Right cardiac atrium (tissue), 5 donors: ENCODE results near the gene TAGLN3. TPM values are rescaled to one million over a fixed set of nuclear protein-coding genes. Genes with fewer than 3 reads are reported as not detected.

Source experiments
- ATAC-seq, 2 donors: fragments of 200-7000 bp; cut with Tn5 transposase; one replicate each; pipeline versions ENCODE4 v1.8.0 to v1.9.1; 2020; ENCODE audit warnings: moderate library complexity in 2 of 2, mild to moderate bottlenecking in 1 of 2
- DNase-seq, 3 donors: peaks; one replicate each; pipeline ENCODE4 v3.0.0-alpha.2; 2020
- H3K27ac ChIP-seq: one replicate; pipeline ENCODE4 v1.5.1; 2013; ENCODE audit warnings: mild to moderate bottlenecking, low read length, control low read depth, moderate library complexity
- H3K27me3 ChIP-seq: one replicate; pipeline ENCODE4 v1.6.1; 2013; ENCODE audit not compliant: control insufficient read depth, insufficient read depth
- H3K4me1 ChIP-seq: one replicate; pipeline ENCODE4 v1.6.1; 2013; ENCODE audit warnings: low read length; ENCODE audit not compliant: control insufficient read depth, insufficient read depth
- H3K4me3 ChIP-seq: one replicate; pipeline ENCODE4 v1.5.1; 2013; ENCODE audit warnings: low read length, control low read depth
- H3K9me3 ChIP-seq: one replicate; pipeline ENCODE4 v1.6.1; 2013; ENCODE audit warnings: low read length; ENCODE audit not compliant: control insufficient read depth
- WGBS: extraction: QIAGEN DNeasy Blood & Tissue Kit; methylation state at CpG from one replicate; pipeline ENCODE4 v1.1.7; 2013; 5-methylcytosine and 5-hydroxymethylcytosine counted together
- intact Hi-C, 4 donors: fragments of 100-400 bp; cut with DNase I; formaldehyde crosslinking; loops; one replicate each; pipeline versions ENCODE4 v1.11.0 to v1.14.0; 2022 to 2023
- long read RNA-seq, 4 donors: library from polyadenylated mRNA; unstranded; transcript quantifications; one replicate each; pipeline ENCODE4 v2.0.0, GENCODE V29; 2020 to 2021
- polyA plus RNA-seq: library from polyadenylated mRNA; stranded (reverse); fragments of 200-250 nt; gene quantifications from one replicate; pipeline ENCODE4 v1.2.3, GENCODE V29; 2013
- total RNA-seq, 4 donors: library from RNA; stranded (reverse); fragmentation: NEBNext Ultra II Directional; extraction: Animal tissue kit (Norgen Biotek cat#: 25700); gene quantifications; one replicate each; pipeline ENCODE4 v1.2.1, GENCODE V29; 2021
- donor health status: healthy with polysubstance abuse.
- donor health status: DM: no; HTN: yes; CAD: no.
- donor health status: DM: no; HTN: no; CAD: no.
- donor health status: DM: no; HTN: yes; CAD: no; lungs with severe emphysema.
- donor health status: DM: yes; HTN: yes; CAD: no.

The TAGLN3 gene
- under 1 TPM in 3 of 4 donors, not detected in 1; 0.28 to 0.74 (median 0.53) TPM for total RNA-seq
- polyA plus RNA-seq: 0.52 TPM
- long read RNA-seq, donor 1: 0 reads
- long read RNA-seq, donor 2, partial matches to known transcripts: 1 of 1 reads
- long read RNA-seq, donor 2, other reads (novel, unspliced or antisense): 0 of 1 reads
- long read RNA-seq, donor 3, partial matches to known transcripts: 0 of 1 reads
- long read RNA-seq, donor 3, other reads (novel, unspliced or antisense): 0 of 1 reads
- long read RNA-seq, donor 4: 0 reads

DNA sequence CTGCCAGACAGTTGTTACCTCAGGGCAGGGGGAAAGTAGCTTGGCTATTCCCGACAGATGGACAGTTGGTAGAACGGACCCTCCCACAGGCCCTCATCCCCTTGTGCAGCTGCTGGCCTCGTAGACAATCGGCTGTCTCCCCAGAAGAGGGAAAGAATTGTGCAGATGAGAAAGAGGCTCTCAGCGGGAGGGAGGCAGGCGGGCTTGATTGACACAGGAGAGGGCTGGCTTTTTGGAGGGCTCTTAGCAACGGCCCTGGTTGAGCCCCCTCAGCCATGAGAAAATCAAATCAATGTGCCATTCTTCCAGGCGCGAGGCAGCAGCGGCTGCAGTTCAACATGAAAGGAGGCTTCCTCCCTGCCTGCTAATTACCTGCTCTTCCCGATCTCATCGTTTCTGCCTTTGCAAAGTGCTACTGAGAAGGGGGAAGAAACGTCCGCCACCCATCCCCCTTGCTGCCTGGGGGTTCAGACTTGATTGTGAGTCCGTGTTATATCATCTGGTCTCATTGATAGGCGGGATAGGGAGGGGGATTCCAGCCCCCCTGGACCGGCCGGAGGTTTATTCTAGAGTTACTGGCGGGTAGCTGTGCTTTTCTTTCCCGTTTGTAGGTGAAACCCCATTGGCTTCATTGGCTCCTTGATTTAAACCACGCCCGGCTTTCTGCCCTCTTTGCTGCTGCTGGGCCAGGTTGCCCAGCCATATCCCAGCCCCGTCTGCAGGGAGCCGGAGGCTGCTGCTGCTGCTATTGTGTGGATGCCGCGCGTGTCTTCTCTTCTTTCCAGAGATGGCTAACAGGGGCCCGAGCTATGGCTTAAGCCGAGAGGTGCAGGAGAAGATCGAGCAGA, at the start of gene TAGLN3:
TAGLN3 (plus strand) TSS at position 287 of the 848 bp plus-strand sequence; CDS start at position 788, 501 bp downstream.
- Histone ChIP-seq H3K27ac (no peak within 1 kb of the TSS), H3K9me3 (no peaks in the 10 kb centered on the region), H3K4me3 (peak within 1 kb of the TSS; percentile 28), H3K4me1 (peaks cover 3% of the 10 kb centered on the region), H3K27me3 (no peaks in the 10 kb centered on the region)
- WGBS: 6% methylated on average over 30 of the region's 30 CpGs
- DNase-seq (peak in 1 of 3 donors; percentile 49), ATAC-seq (peak; percentile 59 to 67)
- intact Hi-C loops: loop anchor here in 1 of 4 donors (5.0 kb wide), 1 partner anchor 43 kb away; no protein-coding TSS in a partner anchor

DNA sequence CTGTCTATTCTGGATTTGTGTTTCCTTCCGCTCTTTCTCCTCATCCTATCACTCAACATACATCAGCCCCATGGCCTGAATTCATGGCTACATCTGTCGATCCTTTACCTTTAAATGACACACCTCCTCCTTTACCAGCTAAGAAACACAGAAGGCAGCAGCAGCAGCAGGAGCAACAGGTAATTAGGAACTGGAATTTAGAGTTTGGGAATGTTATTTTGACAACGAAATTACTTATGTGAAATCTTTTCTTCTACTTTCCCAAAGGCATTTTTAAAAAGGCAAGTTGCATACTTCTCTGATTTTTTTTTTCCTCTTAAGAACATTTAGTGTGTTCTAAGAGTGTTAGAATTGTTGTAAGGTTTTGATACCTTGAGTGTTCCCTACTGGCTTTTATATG, 49.0 kb upstream of the TAGLN3 start:
- Histone ChIP-seq H3K27me3 (no peaks in the 10 kb centered on the region), H3K4me3 (no peak overlapping the region), H3K9me3 (no peaks in the 10 kb centered on the region), H3K27ac (no peak overlapping the region), H3K4me1 (peaks cover 4% of the 10 kb centered on the region)
- ATAC-seq: no peak
- no peak for DNase-seq
- WGBS: 88% methylated on average over 3 of the region's 3 CpGs
- intact Hi-C loops: no loop called here

DNA sequence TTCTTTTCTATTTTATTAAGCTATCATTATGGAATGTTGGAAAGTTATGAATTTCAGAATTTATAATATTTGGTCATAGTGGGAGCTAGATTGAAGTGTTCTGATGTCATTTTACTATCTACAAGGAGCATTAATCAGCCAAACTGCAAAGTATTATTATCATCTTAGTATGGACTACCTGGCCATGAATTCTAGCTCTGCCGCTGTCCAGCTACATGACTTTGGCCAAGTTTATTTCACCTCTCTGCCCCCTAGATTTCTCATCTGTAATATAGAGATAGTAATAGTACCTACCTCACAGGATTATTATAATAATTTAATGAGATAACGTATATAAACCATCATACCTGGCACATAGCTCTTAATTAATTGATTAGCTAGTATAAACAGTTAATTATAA, 47.7 kb upstream of the TAGLN3 start:
- H3K27me3 ChIP-seq: no peaks in the 10 kb centered on the region
- no peak overlapping the region for H3K27ac ChIP-seq
- no peak overlapping the region for H3K4me3 ChIP-seq
- H3K4me1 ChIP-seq: peaks cover 4% of the 10 kb centered on the region
- intact Hi-C loops: no loop called here
- H3K9me3 ChIP-seq: no peaks in the 10 kb centered on the region
- WGBS: 89% methylated on average over 2 of the region's 2 CpGs
- no peak for ATAC-seq
- no peak for DNase-seq

DNA sequence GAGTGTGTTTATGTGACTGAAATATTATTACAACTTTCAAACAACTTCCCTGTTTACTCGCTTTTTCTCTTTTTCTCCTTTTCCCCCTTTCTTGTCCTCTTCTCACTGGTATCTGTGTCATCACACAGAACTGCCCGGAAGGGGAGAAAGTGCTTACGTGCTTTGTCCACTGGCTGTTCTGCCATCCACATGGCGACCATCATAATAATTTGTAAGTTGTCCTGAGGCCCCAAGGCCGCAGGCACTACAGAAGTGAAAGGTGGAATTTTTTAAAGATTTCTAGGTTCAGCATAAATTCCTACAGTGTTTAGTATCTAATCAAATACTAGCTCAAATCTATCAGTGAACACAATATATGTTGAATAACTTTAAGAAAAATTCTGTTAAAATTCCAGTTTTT, 46.6 kb upstream of the TAGLN3 start:
- Histone ChIP-seq H3K27me3 (no peaks in the 10 kb centered on the region), H3K4me3 (no peak overlapping the region), H3K27ac (no peak overlapping the region), H3K4me1 (peaks cover 1% of the 10 kb centered on the region), H3K9me3 (no peaks in the 10 kb centered on the region)
- intact Hi-C loops: no loop called here
- ATAC-seq (no peak), DNase-seq (no peak)
- WGBS: 95% methylated on average over 5 of the region's 5 CpGs

DNA sequence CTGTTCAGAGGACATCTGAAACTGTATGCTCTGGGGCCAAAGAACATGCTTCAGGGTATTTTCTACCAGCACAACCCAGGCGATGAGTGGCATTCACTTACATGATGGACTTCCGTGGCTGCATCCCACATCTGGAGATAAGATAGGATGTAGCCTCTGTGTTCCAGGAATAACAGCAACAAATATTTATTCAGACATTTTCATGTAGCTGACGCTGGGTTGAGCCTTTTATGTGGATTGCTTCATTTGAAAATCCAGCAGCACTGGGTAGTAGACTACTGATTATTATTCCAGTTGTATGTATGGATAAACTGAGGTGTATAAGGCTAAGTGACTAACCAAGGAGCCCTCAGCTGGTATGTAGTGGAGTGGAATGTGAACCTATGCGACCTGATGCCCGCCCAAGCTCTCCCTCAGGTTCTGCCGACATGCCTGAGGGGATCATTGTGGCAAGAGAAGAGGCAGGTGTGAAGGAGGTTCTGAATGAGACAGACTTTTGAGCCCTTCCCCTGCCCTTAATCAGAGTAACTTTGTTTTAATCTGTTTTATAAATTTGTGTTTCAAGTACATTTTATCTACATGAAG, 45.8 kb upstream of the TAGLN3 start:
- intact Hi-C loops: no loop called here
- H3K4me3 ChIP-seq: no peak overlapping the region
- 61% methylated on average over 6 of the region's 6 CpGs for WGBS
- no peaks in the 10 kb centered on the region for H3K27me3 ChIP-seq
- no peak for DNase-seq
- ATAC-seq: no peak
- no peaks in the 10 kb centered on the region for H3K9me3 ChIP-seq
- no peak overlapping the region for H3K27ac ChIP-seq
- peaks cover 1% of the 10 kb centered on the region for H3K4me1 ChIP-seq

DNA sequence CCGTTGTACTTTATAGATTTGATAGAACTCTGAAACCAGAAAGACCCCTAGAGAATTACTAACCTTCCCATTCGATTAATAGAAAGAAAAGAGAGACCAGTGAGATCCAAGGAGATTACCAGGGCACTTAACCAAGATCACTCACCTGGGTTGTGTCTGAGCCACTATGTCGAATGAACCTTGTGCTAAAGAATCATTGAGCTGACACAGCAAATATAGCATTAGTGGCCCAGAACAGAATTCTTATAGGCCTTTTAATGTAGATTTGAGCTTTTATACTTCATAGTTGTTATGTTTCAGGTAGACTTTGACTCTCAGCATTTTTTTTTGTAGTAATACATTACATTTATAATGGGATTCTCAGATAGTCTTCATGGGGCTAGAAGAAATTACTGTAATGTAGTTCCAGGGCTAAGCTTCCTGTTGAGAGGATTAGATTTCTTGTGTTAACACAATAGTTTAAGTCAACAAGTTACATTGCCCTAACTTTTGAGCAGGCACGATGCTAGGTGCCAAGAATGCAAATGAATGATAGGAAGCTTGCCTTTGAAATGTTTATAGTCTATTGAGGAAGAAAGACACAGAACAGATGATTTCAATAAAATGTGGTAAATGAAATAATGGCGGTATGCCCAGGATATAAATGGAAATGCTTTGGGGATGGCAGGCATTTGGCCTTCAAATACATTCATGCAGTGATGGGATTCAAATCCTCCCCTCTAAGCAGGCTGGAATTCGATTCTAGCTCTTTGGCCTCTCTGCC, 44.3 kb upstream of the TAGLN3 start:
- ATAC-seq (no peak), DNase-seq (no peak)
- Histone ChIP-seq H3K4me1 (peaks cover 1% of the 10 kb centered on the region), H3K4me3 (no peak overlapping the region), H3K9me3 (no peaks in the 10 kb centered on the region), H3K27me3 (no peaks in the 10 kb centered on the region), H3K27ac (no peak overlapping the region)
- WGBS: 59% methylated on average over 6 of the region's 6 CpGs
- intact Hi-C loops: no loop called here

DNA sequence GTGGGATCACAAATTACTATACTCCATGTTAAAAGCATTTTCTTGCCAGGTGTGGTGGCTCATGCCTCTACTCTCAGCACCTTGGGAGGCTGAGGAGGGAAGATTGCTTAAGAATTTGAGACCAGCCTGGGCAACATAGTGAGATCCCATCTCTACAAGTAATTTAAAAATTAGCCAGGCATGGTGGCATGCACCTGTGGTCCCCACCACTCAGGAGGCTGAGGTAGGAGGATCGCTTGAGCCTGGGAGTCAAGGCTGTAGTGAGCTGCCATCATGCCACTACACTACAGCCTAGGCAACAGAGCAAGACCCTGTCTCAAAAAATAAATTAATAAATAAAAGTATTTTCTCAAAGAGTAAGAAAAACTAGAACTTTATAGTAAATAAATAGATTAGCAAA, 42.8 kb upstream of the TAGLN3 start:
- ATAC-seq (no peak), DNase-seq (no peak)
- 100% methylated on average over 1 of the region's 1 CpG for WGBS
- H3K27ac ChIP-seq: no peak overlapping the region
- H3K4me1 ChIP-seq: peaks cover 1% of the 10 kb centered on the region
- no peaks in the 10 kb centered on the region for H3K9me3 ChIP-seq
- intact Hi-C loops: no loop called here
- no peak overlapping the region for H3K4me3 ChIP-seq
- H3K27me3 ChIP-seq: no peaks in the 10 kb centered on the region

DNA sequence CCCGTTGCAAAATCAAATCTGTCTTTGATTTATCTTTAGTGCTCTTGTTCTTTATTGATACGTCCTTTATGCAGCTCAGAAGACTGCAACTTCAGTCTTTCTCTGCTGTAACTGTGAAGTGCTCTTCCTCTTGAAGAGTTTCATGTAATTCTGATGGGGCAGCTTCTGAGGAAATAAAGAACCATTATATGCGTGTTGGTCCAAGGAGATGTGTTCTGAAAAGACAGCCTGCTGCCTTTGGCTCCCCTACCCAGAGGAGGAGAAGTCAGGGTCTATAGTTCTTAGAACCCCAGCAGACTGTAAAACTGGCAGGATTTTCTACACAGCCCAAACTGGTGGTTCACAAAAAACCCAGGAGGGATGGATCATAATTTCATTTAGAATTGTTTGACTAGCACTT, 42.3 kb upstream of the TAGLN3 start:
- 84% methylated on average over 3 of the region's 3 CpGs for WGBS
- H3K4me1 ChIP-seq: peaks cover 1% of the 10 kb centered on the region
- no peak for ATAC-seq
- intact Hi-C loops: no loop called here
- no peaks in the 10 kb centered on the region for H3K27me3 ChIP-seq
- H3K27ac ChIP-seq: no peak overlapping the region
- no peaks in the 10 kb centered on the region for H3K9me3 ChIP-seq
- DNase-seq: no peak
- H3K4me3 ChIP-seq: no peak overlapping the region

DNA sequence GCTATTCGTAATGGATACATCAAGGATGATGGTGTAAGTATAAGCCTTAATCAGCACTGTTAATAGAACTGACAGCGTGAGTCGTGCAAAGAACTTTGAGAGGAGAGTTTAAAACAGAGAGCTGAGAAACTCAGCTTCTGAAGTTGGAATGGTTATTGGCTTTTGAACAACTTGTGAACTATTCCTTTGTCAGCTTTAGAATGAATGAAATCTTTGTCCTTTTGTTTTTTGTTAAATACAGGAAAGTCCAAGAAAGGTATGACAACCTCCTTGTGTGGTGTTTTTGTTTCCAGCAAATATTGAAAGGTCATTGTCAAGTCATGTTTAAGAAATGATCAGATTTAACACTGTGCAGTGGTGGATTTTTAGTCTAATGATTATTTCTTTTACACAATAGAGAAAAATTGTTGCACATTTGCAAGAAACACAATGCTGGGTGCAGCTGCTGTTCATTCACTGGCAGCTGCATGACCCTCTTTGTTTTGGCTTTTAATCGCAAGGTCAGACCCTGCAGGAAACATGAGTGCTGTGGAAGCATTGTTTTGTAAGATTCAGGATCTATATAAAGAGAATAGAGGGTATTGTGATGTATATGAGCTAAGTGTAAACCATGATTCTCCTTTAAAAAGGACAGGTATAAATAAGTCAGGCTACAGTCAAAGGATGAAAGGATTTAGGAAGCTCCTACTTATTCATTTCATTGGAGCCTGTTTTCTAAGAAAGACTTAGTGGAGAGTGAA, 41.6 kb upstream of the TAGLN3 start:
- H3K4me3 ChIP-seq: no peak overlapping the region
- no peaks in the 10 kb centered on the region for H3K9me3 ChIP-seq
- no peak for DNase-seq
- no peak for ATAC-seq
- H3K27ac ChIP-seq: no peak overlapping the region
- intact Hi-C loops: no loop called here
- WGBS: 70% methylated on average over 4 of the region's 4 CpGs
- peaks cover 1% of the 10 kb centered on the region for H3K4me1 ChIP-seq
- H3K27me3 ChIP-seq: no peaks in the 10 kb centered on the region

DNA sequence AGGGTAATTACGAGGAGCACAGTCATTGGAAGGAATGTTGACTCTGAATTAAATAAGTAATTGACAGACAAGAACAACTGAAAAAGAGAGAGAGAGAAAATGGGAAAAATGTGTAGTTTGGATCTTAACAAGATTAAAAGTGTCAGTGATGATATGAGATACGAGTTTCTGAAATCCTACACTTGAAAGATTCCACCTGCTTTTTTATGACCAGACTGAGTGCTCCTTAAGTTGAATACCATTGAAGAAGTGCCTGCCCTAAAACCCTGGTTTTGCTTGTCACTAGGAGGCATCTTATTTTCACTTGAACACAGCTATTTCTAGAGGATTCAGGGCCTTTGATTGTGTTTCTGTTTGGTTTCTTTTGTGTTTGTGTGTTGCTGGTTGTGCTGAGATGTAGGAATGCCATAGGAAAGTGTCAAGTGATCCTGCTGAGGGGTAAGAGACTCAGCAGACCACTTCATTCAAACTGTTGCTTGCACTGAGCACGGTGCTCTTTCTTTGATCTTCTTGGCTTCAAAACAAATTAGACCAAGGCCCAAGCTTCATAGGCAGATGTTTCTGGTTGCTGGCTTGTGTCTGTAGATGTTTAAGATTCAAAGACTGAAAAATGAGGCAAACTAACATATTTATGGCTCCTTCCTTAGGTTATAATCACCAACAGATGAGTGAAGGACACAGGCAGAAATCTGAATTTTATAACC, 37.1 kb upstream of the TAGLN3 start:
- no peak for DNase-seq
- Histone ChIP-seq H3K4me1 (no peaks in the 10 kb centered on the region), H3K9me3 (no peaks in the 10 kb centered on the region), H3K27ac (no peak overlapping the region), H3K4me3 (no peak overlapping the region), H3K27me3 (no peaks in the 10 kb centered on the region)
- ATAC-seq: no peak
- intact Hi-C loops: loop anchor here in 2 of 4 donors (10.0 kb wide), 1 partner anchor 97 kb away; no protein-coding TSS in a partner anchor
- WGBS: 72% methylated on average over 3 of the region's 3 CpGs
